GM12872 (cell line): Measurements from ENCODE around the gene SUMF1.

ENCODE experiments used
- TF ChIP-seq, protein P1 (sequence below): IDR thresholded peaks from 3 replicates; pipeline ENCODE4 v1.5.1; 2011; ENCODE audit warnings: low read depth, mild to moderate bottlenecking, low read length, moderate library complexity; ENCODE audit not compliant: insufficient read depth

The SUMF1 gene

DNA sequence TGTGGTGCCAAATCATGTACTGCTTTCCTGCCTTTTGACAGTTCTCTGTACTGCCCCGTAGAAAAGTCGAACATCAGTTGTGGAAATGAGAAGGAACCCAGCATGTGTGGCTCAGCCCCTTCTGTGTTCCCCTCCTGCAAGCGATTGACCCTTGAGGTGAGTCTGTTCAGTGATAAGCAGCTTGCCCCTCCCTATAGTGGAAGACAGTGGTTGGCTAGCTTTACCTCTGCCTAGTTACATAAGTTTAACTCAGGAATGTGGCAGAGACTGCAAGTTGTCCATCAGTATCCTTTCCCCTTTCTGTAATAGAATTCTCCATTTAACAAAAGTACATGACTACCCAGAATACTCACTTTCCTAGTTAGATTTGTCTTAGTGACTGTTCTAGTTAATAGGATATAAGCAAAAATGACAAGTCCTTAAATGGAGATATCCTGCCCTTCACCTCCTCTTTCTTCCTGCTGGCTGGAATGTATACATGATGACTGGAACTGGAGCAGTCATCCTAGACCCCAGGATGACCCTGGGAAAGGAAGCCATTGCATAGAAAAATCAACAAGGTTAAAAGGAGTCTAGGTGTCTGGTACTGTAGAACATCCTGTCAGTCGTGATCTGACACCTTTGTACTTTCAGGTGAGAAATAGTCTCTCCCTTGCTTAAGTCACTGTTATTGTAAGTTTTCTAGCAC, 153.3 kb downstream of the SUMF1 start:
- TF ChIP-seq, protein P1, sequence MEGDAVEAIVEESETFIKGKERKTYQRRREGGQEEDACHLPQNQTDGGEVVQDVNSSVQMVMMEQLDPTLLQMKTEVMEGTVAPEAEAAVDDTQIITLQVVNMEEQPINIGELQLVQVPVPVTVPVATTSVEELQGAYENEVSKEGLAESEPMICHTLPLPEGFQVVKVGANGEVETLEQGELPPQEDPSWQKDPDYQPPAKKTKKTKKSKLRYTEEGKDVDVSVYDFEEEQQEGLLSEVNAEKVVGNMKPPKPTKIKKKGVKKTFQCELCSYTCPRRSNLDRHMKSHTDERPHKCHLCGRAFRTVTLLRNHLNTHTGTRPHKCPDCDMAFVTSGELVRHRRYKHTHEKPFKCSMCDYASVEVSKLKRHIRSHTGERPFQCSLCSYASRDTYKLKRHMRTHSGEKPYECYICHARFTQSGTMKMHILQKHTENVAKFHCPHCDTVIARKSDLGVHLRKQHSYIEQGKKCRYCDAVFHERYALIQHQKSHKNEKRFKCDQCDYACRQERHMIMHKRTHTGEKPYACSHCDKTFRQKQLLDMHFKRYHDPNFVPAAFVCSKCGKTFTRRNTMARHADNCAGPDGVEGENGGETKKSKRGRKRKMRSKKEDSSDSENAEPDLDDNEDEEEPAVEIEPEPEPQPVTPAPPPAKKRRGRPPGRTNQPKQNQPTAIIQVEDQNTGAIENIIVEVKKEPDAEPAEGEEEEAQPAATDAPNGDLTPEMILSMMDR: no peak

DNA sequence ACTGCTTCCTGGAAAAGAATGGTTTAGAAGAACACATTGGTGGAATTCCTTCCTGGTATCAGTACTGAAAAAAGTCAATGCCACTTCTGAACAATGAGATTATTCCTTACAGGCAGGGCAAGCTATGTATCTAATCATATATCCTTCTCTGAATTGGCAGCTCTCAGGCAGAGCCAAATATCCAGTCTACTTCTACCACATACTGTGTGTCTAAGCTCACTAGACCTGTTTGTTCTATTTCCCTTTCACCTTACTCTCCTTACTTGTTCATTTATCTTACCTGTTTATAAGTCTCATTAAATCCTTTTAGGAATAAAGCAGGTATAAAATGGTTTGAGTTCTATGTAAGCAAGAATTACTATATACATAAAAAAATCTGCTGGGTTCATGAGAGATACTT, 155.6 kb downstream of the SUMF1 start:
- TF ChIP-seq, protein P1: no peak
